ENCODE measurements around the gene CEACAM4. TPM values are rescaled to one million over a fixed set of nuclear protein-coding genes. Genes with fewer than 3 reads are reported as not detected.

The CEACAM4 gene
- total RNA-seq, 1 donor, result 3.9 TPM

GRCh38 chr19:41624937-41625336 is 1.9 kb downstream of the CEACAM4 start:
- H3K9me3 ChIP-seq (ENCODE audit: low read depth, low read length), result no peaks in the 10 kb centered on the region
- H3K4me3 ChIP-seq (ENCODE audit: low read length), result peak overlapping the region; percentile 3
- H3K27me3 ChIP-seq (ENCODE audit: insufficient read depth, low read length), result no peaks in the 10 kb centered on the region
- H3K4me1 ChIP-seq (ENCODE audit: insufficient read depth, low read length), result peaks cover 77% of the 10 kb centered on the region

- H3K4me1 ChIP-seq (ENCODE audit: insufficient read depth, low read length), result peaks cover 81% of the 10 kb centered on the region
- H3K4me3 ChIP-seq (ENCODE audit: low read length), result peak overlapping the region; percentile 3
- no peaks in the 10 kb centered on the region for H3K9me3 ChIP-seq (ENCODE audit: low read depth, low read length)
- H3K27me3 ChIP-seq (ENCODE audit: insufficient read depth, low read length), result no peaks in the 10 kb centered on the region
Observed at GRCh38 chr19:41624515-41624914, 2.4 kb downstream of the CEACAM4 start.

- no peak overlapping the region for H3K4me3 ChIP-seq (ENCODE audit: low read length)
- H3K4me1 ChIP-seq (ENCODE audit: insufficient read depth, low read length), result peaks cover 92% of the 10 kb centered on the region
- H3K27me3 ChIP-seq (ENCODE audit: insufficient read depth, low read length), result no peaks in the 10 kb centered on the region
- no peaks in the 10 kb centered on the region for H3K9me3 ChIP-seq (ENCODE audit: low read depth, low read length)
Observed at GRCh38 chr19:41623360-41623759, 3.5 kb downstream of the CEACAM4 start.

DNA sequence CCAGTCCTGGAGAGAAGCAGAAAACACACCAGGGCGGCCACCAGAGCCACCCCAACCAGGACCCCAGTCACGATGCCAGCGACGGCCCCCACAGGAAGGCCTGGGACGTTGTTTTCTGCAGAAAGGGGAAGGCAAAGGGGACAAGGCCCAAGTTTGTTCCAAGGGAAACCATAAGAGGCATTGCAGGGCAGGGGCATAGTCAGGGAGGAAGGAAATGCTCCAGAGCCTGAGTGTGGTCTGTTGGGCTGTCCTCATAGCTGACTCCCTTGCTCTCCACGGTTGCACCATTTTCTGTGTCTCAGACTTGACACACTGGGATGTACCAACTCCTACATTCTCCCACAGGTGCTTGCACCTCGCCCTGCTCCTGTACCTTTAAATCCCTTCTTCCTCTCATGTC is 5.2 kb downstream of the CEACAM4 start:
- Histone ChIP-seq H3K4me3 (ENCODE audit: low read length) (no peak overlapping the region), H3K9me3 (ENCODE audit: low read depth, low read length) (no peaks in the 10 kb centered on the region), H3K27me3 (ENCODE audit: insufficient read depth, low read length) (no peaks in the 10 kb centered on the region), H3K4me1 (ENCODE audit: insufficient read depth, low read length) (peaks cover 94% of the 10 kb centered on the region)

GRCh38 chr19:41621226-41621625 is 5.6 kb downstream of the CEACAM4 start:
- Histone ChIP-seq H3K27me3 (ENCODE audit: insufficient read depth, low read length) (no peaks in the 10 kb centered on the region), H3K4me1 (ENCODE audit: insufficient read depth, low read length) (peaks cover 96% of the 10 kb centered on the region), H3K4me3 (ENCODE audit: low read length) (no peak overlapping the region), H3K9me3 (ENCODE audit: low read depth, low read length) (no peaks in the 10 kb centered on the region)

GRCh38 chr19:41620171-41620570 is 6.7 kb downstream of the CEACAM4 start:
- Histone ChIP-seq H3K9me3 (ENCODE audit: low read depth, low read length) (no peaks in the 10 kb centered on the region), H3K4me3 (ENCODE audit: low read length) (no peak overlapping the region), H3K4me1 (ENCODE audit: insufficient read depth, low read length) (peaks cover 90% of the 10 kb centered on the region), H3K27me3 (ENCODE audit: insufficient read depth, low read length) (no peaks in the 10 kb centered on the region)

GRCh38 chr19:41619018-41619556 is 7.8 kb downstream of the CEACAM4 start:
- no peaks in the 10 kb centered on the region for H3K27me3 ChIP-seq (ENCODE audit: insufficient read depth, low read length)
- peaks cover 79% of the 10 kb centered on the region for H3K4me1 ChIP-seq (ENCODE audit: insufficient read depth, low read length)
- no peak overlapping the region for H3K4me3 ChIP-seq (ENCODE audit: low read length)
- H3K9me3 ChIP-seq (ENCODE audit: low read depth, low read length), result no peaks in the 10 kb centered on the region

DNA sequence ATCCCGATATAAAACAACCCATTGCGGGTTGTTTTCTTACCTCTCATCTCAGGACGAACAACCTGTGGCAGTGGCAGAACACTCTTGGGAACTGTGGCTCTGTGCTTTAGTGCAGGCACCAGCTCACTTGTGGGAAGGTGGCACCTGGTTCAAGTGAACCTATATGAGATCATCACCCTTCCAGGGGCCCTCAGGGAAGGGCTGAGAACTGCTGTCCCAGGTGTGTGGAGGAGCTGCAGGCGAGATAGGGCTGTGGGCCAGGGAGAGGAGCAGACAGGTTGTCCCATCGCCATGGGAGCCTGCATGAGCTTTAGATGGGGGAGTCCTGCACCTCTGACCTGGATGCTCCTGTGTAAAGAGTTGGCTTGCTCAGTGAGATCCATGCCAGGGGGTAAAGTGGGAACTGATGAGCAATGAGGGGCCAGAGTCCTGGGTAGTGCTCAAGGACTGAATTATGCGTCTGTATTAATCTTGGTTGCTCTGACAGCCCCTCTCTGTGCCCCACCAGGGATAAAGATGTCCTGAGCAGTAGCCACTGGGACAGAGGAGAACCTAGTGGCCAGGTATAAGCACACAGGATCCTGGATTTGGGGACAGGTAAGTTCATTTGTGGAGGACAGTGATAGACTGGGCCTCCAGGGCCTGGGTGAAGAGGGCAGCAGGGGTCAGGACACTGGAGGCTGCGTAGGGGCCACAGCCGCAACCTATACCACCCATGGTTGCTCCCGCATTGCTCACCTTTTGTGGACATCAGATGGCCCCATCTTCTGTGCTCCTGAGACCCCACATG is 8.7 kb downstream of the CEACAM4 start:
- H3K4me3 ChIP-seq (ENCODE audit: low read length), result no peak overlapping the region
- peaks cover 70% of the 10 kb centered on the region for H3K4me1 ChIP-seq (ENCODE audit: insufficient read depth, low read length)
- H3K9me3 ChIP-seq (ENCODE audit: low read depth, low read length), result no peaks in the 10 kb centered on the region
- H3K27me3 ChIP-seq (ENCODE audit: insufficient read depth, low read length), result no peaks in the 10 kb centered on the region

DNA sequence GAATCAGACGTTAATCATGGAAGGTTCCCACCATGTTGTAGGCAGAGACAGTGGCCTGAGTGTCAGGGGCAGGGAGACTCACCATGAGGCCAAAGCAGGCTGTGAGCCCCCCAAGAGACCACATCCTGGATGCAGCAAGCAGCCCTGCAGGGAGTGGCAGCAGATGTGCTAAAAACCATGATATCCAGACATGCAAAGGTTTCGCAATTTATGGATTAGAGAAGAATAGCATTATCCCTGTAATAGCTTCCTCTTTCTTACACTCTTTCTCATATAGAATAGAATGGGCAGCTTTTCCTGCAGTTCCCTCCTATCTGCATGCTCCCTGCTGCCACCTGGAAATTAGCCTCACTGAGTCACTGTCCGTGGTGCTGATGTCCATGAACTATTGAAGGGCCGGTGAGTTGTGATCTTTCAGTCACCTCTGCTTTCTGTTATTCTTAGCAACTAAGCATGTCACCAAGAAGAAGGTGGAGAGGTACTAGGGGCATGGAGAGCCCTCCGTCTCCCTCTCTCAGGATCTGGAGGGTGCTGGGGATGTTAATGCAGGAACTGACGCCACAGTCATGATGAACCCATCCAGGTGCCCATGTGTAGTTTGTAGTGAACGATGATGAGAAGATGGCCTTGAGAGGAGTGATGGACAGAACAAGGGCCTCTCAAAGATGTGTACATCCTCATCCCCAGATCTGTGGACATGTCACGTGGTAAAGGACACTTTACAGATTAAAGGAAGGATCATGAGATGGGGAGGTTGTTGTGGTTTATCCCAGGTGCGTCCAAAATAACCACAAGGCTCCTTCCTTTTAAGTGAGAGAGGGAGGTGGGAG is 9.9 kb downstream of the CEACAM4 start:
- Histone ChIP-seq H3K27me3 (ENCODE audit: insufficient read depth, low read length) (no peaks in the 10 kb centered on the region), H3K4me1 (ENCODE audit: insufficient read depth, low read length) (peaks cover 69% of the 10 kb centered on the region), H3K9me3 (ENCODE audit: low read depth, low read length) (no peaks in the 10 kb centered on the region), H3K4me3 (ENCODE audit: low read length) (no peak overlapping the region)

DNA sequence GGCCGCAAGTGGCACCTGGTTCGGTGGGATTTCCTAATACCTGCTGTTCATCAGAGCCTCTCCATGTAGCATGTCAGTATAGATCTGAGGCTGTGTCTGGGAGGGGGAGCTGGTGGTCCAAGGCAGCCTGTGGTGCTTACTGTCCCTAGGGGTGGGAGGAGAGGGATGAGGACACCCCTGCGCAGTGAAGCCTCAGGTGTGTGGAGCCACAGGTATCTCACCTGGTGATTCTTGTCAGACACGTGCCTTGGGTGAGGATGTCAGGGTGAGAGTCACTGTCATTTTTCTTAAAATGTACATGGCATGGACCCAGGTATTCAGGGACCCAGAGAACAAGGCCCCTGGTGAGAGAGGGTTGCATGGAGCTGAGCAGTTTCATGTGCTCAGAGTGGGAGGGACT is 11.7 kb downstream of the CEACAM4 start:
- Histone ChIP-seq H3K9me3 (ENCODE audit: low read depth, low read length) (no peaks in the 10 kb centered on the region), H3K4me1 (ENCODE audit: insufficient read depth, low read length) (peaks cover 51% of the 10 kb centered on the region), H3K27me3 (ENCODE audit: insufficient read depth, low read length) (peaks cover 11% of the 10 kb centered on the region), H3K4me3 (ENCODE audit: low read length) (no peak overlapping the region)

DNA sequence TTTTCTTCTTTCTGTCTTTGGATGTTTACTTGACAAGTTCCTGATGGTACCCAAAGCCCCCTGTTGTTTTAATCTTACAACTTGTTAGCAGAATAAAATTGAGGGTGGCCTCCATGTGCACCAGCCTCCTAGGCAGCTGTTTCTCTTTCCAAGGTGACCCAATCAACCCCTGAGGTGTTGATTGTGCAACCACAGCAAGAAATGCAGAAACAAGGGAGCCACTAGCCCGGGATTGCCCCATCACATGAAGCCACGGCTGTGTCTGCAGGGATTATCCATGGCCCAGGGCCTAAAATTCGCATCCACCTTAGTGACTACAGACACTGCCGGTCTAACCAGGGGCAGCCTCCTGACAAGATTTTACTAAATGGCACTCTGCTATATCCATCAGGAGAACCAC is 14.4 kb downstream of the CEACAM4 start:
- Histone ChIP-seq H3K4me3 (ENCODE audit: low read length) (no peak overlapping the region), H3K9me3 (ENCODE audit: low read depth, low read length) (no peaks in the 10 kb centered on the region), H3K27me3 (ENCODE audit: insufficient read depth, low read length) (peaks cover 12% of the 10 kb centered on the region), H3K4me1 (ENCODE audit: insufficient read depth, low read length) (peaks cover 26% of the 10 kb centered on the region)

GRCh38 chr19:41610789-41611188 is 16.1 kb downstream of the CEACAM4 start:
- Histone ChIP-seq H3K4me1 (ENCODE audit: insufficient read depth, low read length) (peaks cover 15% of the 10 kb centered on the region), H3K9me3 (ENCODE audit: low read depth, low read length) (no peaks in the 10 kb centered on the region), H3K27me3 (ENCODE audit: insufficient read depth, low read length) (peaks cover 12% of the 10 kb centered on the region), H3K4me3 (ENCODE audit: low read length) (no peak overlapping the region)

- Histone ChIP-seq H3K4me1 (ENCODE audit: insufficient read depth, low read length) (peaks cover 6% of the 10 kb centered on the region), H3K27me3 (ENCODE audit: insufficient read depth, low read length) (peaks cover 12% of the 10 kb centered on the region), H3K4me3 (ENCODE audit: low read length) (no peak overlapping the region), H3K9me3 (ENCODE audit: low read depth, low read length) (no peaks in the 10 kb centered on the region)
Observed at GRCh38 chr19:41607668-41608067, 19.2 kb downstream of the CEACAM4 start.

GRCh38 chr19:41606215-41606837 is 20.5 kb downstream of the CEACAM4 start:
- Histone ChIP-seq H3K4me3 (ENCODE audit: low read length) (no peak overlapping the region), H3K4me1 (ENCODE audit: insufficient read depth, low read length) (no peaks in the 10 kb centered on the region), H3K27me3 (ENCODE audit: insufficient read depth, low read length) (peaks cover 11% of the 10 kb centered on the region), H3K9me3 (ENCODE audit: low read depth, low read length) (no peaks in the 10 kb centered on the region)

- H3K9me3 ChIP-seq (ENCODE audit: low read depth, low read length), result no peaks in the 10 kb centered on the region
- H3K27me3 ChIP-seq (ENCODE audit: insufficient read depth, low read length), result no peaks in the 10 kb centered on the region
- H3K4me1 ChIP-seq (ENCODE audit: insufficient read depth, low read length), result no peaks in the 10 kb centered on the region
- H3K4me3 ChIP-seq (ENCODE audit: low read length), result no peak overlapping the region
Observed at GRCh38 chr19:41604831-41605230, 22.0 kb downstream of the CEACAM4 start.

All from mononuclear cell (primary cell).